Ishikawa (cell line): ENCODE data around the gene KLF13.

Experiments used
- CEBPB ChIP-seq: IDR thresholded peaks from 2 replicates; pipeline ENCODE4 v1.6.1; 2012
- CREB1 ChIP-seq: IDR thresholded peaks from 2 replicates; pipeline ENCODE4 v1.6.1; 2012; ENCODE audit warnings: low read depth
- EGR1 ChIP-seq: IDR thresholded peaks from 2 replicates; pipeline ENCODE4 v1.6.1; 2012
- EP300 ChIP-seq: IDR thresholded peaks from 2 replicates; pipeline ENCODE4 v1.6.1; 2012; ENCODE audit warnings: borderline replicate concordance
- FOXM1 ChIP-seq: IDR thresholded peaks from 2 replicates; pipeline ENCODE4 v1.6.1; 2012; ENCODE audit warnings: low read depth, borderline replicate concordance
- NFIC ChIP-seq: IDR thresholded peaks from 2 replicates; pipeline ENCODE4 v1.6.1; 2012
- RAD21 ChIP-seq: IDR thresholded peaks from 2 replicates; pipeline ENCODE4 v1.6.1; 2012; ENCODE audit warnings: low read depth
- TAF1 ChIP-seq: IDR thresholded peaks from 2 replicates; pipeline ENCODE4 v1.6.1; 2012; ENCODE audit warnings: low read depth, mild to moderate bottlenecking
- TCF12 ChIP-seq: IDR thresholded peaks from 2 replicates; pipeline ENCODE4 v1.6.1; 2012; ENCODE audit warnings: low read depth
- TEAD4 ChIP-seq: IDR thresholded peaks from 2 replicates; pipeline ENCODE4 v1.6.1; 2012
- YY1 ChIP-seq: IDR thresholded peaks from 2 replicates; pipeline ENCODE4 v1.6.1; 2012; ENCODE audit warnings: low read depth
- ZBTB7A ChIP-seq: IDR thresholded peaks from 2 replicates; pipeline ENCODE4 v1.6.1; 2012; ENCODE audit warnings: low read depth
- TF ChIP-seq, protein P1 (sequence below): IDR thresholded peaks from 2 replicates; pipeline ENCODE4 v1.6.1; 2012
- TF ChIP-seq, protein P2 (sequence below): IDR thresholded peaks from 2 replicates; pipeline ENCODE4 v1.6.1; 2012
- TF ChIP-seq, protein P3 (sequence below): IDR thresholded peaks from 2 replicates; pipeline ENCODE4 v1.6.1; 2012; ENCODE audit warnings: low read depth, mild to moderate bottlenecking

Gene KLF13

DNA sequence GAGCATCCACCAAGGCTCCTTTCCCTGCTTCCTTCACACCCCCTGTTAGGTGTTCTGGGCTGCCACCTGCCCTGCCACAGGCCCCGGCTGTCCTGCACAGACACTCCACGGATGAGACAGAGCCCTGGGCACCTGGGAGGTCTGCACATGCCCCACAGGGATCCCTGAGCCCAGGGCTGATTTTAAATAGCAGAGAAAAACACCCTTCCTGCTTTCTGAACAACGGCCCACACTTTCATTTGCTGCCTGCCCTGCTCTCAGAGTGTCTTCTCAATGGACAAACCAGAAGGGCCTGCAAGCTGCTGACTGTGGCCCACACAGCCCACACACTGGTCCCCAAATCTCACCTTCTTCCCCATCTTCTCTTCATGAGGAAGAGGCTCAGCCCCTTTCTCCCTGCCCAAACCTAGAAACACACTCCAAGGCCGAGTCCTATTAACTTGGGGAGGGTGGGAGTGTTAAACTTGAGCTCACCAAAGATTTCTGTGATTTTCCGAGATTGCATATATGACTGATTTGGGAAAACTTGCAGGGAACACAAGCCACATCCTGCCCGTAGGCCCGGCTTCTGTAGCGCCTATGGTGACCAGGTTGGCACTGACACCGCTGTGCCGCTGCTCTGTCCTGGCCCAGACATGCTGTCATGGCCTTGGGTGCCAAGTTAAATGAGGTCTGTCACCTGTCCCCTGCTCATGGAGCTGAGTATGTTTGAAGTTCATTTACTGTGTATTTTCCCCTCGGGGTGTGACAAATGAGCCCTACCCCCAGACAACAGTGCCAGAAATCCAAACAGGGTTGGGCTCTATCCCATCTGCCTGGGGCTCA, 47.2 kb upstream of the KLF13 start:
- no peak for TF ChIP-seq TAF1
- TF ChIP-seq RAD21: no peak

DNA sequence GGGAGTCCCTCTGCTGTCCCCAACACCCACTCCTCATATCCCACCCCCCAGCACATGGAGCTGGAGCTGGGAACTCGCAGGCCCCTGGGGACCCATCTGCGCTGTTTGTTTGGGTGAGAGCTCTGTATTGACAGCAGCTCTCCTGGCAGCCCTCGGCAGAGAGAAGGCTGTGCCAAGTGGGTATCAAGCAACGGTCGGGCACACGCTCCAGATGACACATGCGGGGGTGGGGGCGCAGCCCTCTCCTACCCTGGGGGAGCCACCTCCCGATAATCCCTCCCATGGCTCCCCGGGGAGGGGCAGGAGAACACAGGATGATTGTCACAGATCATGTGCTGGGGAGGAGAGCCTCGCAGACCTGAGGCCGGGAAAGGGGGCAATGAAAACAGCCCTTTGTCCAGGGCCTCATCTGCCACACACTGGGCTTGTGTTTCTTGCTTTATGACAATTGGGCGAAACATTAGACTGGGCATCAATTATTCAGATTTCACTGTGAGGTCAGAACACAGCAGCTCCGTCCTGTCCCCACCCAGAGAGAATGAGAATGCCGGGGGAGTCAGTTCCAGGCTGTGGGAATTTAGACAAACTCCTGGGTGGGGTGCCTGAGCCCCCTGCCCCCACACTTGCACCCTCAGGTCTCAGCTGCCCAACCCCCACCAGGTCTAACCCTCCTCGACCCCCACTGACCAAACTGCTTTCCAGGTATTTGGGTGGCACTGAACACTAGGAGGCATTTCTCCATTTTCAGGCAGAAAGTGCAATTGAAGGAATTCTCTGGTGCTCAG, 46.4 kb upstream of the KLF13 start:
- TF ChIP-seq, protein P1, sequence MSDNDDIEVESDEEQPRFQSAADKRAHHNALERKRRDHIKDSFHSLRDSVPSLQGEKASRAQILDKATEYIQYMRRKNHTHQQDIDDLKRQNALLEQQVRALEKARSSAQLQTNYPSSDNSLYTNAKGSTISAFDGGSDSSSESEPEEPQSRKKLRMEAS: no peak
- TF ChIP-seq RAD21 (no peak), NFIC (no peak), EGR1 (no peak), CEBPB (no peak), TCF12 (no peak), YY1 (no peak), EP300 (no peak), TEAD4 (no peak), CREB1 (no peak), ZBTB7A (no peak), FOXM1 (no peak), TAF1 (no peak)
- TF ChIP-seq, protein P2, sequence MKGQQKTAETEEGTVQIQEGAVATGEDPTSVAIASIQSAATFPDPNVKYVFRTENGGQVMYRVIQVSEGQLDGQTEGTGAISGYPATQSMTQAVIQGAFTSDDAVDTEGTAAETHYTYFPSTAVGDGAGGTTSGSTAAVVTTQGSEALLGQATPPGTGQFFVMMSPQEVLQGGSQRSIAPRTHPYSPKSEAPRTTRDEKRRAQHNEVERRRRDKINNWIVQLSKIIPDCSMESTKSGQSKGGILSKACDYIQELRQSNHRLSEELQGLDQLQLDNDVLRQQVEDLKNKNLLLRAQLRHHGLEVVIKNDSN: no peak
- TF ChIP-seq, protein P3, sequence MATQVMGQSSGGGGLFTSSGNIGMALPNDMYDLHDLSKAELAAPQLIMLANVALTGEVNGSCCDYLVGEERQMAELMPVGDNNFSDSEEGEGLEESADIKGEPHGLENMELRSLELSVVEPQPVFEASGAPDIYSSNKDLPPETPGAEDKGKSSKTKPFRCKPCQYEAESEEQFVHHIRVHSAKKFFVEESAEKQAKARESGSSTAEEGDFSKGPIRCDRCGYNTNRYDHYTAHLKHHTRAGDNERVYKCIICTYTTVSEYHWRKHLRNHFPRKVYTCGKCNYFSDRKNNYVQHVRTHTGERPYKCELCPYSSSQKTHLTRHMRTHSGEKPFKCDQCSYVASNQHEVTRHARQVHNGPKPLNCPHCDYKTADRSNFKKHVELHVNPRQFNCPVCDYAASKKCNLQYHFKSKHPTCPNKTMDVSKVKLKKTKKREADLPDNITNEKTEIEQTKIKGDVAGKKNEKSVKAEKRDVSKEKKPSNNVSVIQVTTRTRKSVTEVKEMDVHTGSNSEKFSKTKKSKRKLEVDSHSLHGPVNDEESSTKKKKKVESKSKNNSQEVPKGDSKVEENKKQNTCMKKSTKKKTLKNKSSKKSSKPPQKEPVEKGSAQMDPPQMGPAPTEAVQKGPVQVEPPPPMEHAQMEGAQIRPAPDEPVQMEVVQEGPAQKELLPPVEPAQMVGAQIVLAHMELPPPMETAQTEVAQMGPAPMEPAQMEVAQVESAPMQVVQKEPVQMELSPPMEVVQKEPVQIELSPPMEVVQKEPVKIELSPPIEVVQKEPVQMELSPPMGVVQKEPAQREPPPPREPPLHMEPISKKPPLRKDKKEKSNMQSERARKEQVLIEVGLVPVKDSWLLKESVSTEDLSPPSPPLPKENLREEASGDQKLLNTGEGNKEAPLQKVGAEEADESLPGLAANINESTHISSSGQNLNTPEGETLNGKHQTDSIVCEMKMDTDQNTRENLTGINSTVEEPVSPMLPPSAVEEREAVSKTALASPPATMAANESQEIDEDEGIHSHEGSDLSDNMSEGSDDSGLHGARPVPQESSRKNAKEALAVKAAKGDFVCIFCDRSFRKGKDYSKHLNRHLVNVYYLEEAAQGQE: no peak

DNA sequence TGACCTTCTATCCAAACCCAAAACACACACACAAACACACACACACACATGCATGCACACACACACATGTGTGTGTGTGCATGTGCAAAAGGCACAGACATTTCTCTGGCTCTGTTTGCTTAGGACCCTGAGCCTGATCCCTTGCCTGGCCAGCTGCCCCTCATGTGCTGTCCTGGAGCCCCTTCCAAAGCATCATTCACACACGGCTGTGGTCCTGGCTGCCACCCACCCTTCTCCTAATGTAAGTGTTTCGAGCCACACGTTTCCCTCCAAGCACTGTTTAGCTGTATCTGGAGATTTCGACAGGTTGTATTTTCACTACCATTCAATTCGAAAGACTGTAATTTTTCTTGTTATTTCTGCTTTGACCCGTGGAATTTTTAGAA, 45.8 kb upstream of the KLF13 start:
- TF ChIP-seq CREB1 (no peak), TEAD4 (no peak)

DNA sequence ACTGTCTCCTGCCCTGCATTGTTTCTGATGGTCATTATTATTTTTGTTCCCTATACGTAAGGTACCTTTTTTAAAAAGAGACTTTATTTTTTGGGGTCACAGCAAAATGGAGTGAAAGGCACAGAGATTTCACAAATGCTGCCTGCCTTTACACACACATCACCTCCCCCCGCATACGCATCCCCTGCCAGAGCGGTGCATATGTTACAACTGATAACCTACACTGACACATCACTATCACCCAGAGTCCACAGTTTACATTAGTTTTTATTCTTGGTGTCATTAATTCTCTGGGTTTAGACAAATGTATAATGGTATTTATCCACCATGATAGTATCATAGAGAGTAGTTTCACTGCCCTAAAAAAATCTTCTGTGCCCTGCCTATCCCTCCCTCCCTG, 43.6 kb upstream of the KLF13 start:
- TF ChIP-seq RAD21: no peak
- TF ChIP-seq YY1: no peak
- no peak for TF ChIP-seq NFIC
- TF ChIP-seq TEAD4: no peak
- no peak for TF ChIP-seq EP300
- TF ChIP-seq CEBPB: no peak
- TF ChIP-seq ZBTB7A: no peak
- TF ChIP-seq CREB1: no peak
- TF ChIP-seq, protein P3: no peak
- no peak for TF ChIP-seq FOXM1
- TF ChIP-seq TAF1: no peak
- no peak for TF ChIP-seq EGR1
- TF ChIP-seq, protein P2: no peak
- TF ChIP-seq, protein P1: no peak
- TF ChIP-seq TCF12: no peak

DNA sequence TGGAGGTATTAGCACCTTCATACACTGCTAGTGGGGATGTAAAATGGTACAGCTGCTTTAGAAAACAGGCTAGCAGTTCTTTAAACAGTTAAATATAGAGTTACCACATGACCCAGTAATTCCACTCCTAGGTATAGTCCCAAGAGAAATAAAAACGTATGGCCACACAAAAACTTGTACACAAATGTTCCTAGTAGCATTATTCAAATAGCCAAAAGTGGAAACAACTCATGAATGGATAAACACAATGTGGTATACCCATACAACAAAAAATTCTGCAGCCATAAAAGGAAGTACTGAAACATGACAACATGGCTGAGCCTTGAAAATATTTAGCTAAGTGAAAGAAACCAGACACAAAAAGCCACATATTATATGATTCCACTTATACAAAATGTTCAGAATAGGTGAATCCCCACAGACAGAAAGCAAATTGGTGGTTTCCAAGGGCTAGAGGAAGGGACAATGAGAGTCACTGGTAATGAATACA, 40.8 kb upstream of the KLF13 start:
- TF ChIP-seq, protein P2: no peak
- no peak for TF ChIP-seq TCF12
